Measurements from ENCODE around the gene DEPP1. TPM values are rescaled to one million over a fixed set of nuclear protein-coding genes. Genes with fewer than 3 reads are reported as not detected.

Gene DEPP1
- total and polyA plus RNA-seq, 2 of the 13 experiments (the other 11 are each of a cell fraction or from before 2014, with no cell fraction given), result 14.8 to 270 TPM

GRCh38 chr10:44978570-44979280, at the start of gene DEPP1 (continued):
- no peak for TF ChIP-seq ASH2L (IDR thresholded peaks at IDR 0.05; ENCODE audit: insufficient read length, low read depth, low read length)
- no peak for TF ChIP-seq ZNF720 (CRISPR knock-in tag; IDR thresholded peaks at IDR 0.05)
- TF ChIP-seq ZSCAN31 (CRISPR knock-in tag; IDR thresholded peaks at IDR 0.05; ENCODE audit: low read depth), result peak; percentile 95
- no peak for TF ChIP-seq ZNF549 (CRISPR knock-in tag; IDR thresholded peaks at IDR 0.05)
- no peak for TF ChIP-seq ZNF740 (CRISPR knock-in tag; IDR thresholded peaks at IDR 0.05)
- peak; percentile 61; the same call in 1 of the 2 replicates for TF ChIP-seq ELF1 (CRISPR knock-in tag; IDR thresholded peaks at IDR 0.05)
- 0 out of 2 replicates have a peak, but pooled peaks have one; percentile 41 for TF ChIP-seq POGZ (CRISPR knock-in tag; IDR thresholded peaks at IDR 0.05)
- peak; percentile 53; the same call in 1 of the 2 replicates for TF ChIP-seq MNT (IDR thresholded peaks at IDR 0.05)
- TF ChIP-seq ZBTB49 (CRISPR knock-in tag; IDR thresholded peaks at IDR 0.05; ENCODE audit: borderline replicate concordance), result no peak
- TF ChIP-seq ZNF589 (CRISPR knock-in tag; conservative IDR thresholded peaks at IDR 0.05), result no peak
- peak; percentile 72; the same call in 1 of the 2 replicates for TF ChIP-seq MLX (CRISPR knock-in tag; IDR thresholded peaks at IDR 0.05)
- TF ChIP-seq ZNF878 (CRISPR knock-in tag; IDR thresholded peaks at IDR 0.05), result peak; percentile 96
- TF ChIP-seq ZBTB38 (CRISPR knock-in tag; IDR thresholded peaks at IDR 0.05), result peak; percentile 98
- peak; percentile 80; the same call in 1 of the 2 replicates for TF ChIP-seq HMG20B (CRISPR knock-in tag; conservative IDR thresholded peaks at IDR 0.05)
- TF ChIP-seq TBL1XR1 (IDR thresholded peaks at IDR 0.05; ENCODE audit: borderline replicate concordance, low read length, partially characterized antibody), result peak; percentile 81
- no peak for TF ChIP-seq NRL (CRISPR knock-in tag; IDR thresholded peaks at IDR 0.05; ENCODE audit: borderline replicate concordance)
- TF ChIP-seq GLMP (CRISPR knock-in tag; IDR thresholded peaks at IDR 0.05; ENCODE audit: borderline replicate concordance), result no peak
- no peak for TF ChIP-seq ATAD3A (CRISPR knock-in tag; IDR thresholded peaks at IDR 0.05)
- TF ChIP-seq ZBTB46 (CRISPR knock-in tag; IDR thresholded peaks at IDR 0.05; ENCODE audit: borderline replicate concordance), result no peak
- no peak for TF ChIP-seq SRSF9 (IDR thresholded peaks at IDR 0.05; ENCODE audit: borderline replicate concordance, insufficient read depth, low read depth, low read length, poor library complexity, severe bottlenecking)
